GM18498 (cell line): ENCODE measurements around the gene RBM20.
A peak's percentile ranks its signal among the peaks of the same experiment; 100 is the strongest.

Source experiments
- ATAC-seq: cut with Tn5 transposase; IDR thresholded peaks from one replicate; pipeline ENCODE4 v1.9.1; 2021; ENCODE audit warnings: mild to moderate bottlenecking, moderate library complexity; ENCODE audit not compliant: unreplicated experiment

Gene RBM20

DNA sequence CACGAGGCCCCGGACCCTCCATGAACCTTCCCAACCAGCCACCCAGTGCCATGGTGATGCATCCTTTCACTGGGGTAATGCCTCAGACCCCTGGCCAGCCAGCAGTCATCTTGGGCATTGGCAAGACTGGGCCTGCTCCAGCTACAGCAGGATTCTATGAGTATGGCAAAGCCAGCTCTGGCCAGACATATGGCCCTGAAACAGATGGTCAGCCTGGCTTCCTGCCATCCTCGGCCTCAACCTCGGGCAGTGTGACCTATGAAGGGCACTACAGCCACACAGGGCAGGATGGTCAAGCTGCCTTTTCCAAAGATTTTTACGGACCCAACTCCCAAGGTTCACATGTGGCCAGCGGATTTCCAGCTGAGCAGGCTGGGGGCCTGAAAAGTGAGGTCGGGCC lies 137.0 kb downstream of the RBM20 start:
- ATAC-seq = no peak

DNA sequence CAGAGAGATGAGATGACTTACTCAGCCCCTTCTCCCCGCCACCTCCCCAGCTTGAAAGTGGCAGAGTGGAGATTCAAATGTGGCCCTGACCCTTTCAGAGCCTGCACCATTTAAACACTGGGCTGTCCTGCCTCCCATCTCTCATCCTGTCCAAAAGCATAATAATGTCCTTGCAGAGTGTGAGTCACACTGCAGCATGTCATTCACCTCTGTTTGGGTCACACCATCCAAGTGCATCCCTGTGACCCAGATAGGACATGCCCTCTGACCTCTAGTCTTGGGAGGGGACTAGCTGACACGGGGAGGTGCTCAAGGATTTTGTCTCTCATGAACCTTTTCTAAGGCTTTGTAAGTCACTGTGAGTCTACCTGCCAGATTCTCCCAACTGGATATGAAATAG lies 138.5 kb downstream of the RBM20 start:
- ATAC-seq = no peak

DNA sequence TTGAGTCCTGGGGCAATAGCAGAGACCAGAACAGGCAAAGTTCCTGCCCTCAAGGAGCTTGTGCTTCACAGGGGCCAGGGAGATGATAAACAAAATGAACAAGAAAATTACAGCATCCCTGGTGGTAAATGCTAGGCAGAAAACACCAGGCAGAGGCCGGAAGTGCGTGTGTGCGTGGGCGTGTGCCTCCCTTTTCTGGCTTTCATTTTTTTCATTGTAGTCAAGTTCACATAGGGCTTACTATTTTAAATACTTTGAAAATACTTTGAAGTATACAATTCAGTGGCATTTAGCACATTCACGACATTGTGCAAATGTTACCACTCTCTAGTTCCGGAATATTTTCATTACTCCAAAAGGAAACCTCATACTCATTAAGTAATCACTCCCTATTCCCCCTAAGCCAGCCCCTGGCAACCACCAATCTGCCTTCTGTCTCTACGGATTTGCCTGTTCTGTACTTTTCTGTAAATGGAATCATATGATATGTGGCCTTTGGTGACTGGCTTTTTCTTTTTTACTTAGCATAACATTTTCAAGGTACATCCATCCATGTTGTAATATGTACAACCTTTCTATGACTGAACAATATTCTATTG lies 139.5 kb downstream of the RBM20 start:
- ATAC-seq = no peak

DNA sequence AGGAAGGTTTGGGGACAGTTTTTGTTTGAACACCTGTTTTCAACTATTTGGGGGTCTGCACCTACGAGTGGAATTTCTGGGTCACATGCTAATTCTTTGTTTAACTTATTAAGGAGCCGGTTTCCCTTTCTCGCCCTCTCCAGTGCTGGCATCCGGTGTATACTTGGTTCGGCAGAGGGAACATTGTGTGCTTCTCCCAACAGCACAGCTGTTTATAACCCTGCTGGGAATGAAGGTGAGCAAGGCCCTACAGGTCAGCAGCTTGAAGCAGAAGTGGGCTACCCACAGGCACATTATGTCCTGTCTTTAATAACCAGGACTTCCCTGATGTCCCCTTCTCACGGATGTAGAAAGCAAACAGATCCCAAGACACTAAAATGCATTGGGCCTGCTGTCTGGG lies 140.1 kb downstream of the RBM20 start:
- ATAC-seq = no peak

DNA sequence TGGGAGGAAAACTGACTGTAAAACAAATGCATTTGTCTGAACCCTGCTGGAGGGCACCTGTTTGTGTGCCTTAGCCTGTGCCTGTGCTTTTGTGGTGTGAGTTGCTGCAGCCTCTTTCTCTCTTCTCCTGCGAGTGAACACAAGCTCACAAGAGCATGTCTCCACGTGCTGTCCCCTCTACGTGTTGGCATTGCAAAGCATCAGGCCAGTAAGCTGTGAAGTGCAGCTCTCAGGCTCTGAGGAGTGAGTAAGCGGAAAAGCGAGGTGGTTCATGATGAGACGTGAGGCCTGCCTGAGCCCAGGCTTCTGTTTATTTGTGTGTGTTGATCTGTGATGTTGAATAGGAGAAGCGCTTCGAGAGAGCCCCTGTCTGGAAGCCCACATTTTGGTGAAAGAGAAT lies 142.0 kb downstream of the RBM20 start:
- ATAC-seq = no peak

DNA sequence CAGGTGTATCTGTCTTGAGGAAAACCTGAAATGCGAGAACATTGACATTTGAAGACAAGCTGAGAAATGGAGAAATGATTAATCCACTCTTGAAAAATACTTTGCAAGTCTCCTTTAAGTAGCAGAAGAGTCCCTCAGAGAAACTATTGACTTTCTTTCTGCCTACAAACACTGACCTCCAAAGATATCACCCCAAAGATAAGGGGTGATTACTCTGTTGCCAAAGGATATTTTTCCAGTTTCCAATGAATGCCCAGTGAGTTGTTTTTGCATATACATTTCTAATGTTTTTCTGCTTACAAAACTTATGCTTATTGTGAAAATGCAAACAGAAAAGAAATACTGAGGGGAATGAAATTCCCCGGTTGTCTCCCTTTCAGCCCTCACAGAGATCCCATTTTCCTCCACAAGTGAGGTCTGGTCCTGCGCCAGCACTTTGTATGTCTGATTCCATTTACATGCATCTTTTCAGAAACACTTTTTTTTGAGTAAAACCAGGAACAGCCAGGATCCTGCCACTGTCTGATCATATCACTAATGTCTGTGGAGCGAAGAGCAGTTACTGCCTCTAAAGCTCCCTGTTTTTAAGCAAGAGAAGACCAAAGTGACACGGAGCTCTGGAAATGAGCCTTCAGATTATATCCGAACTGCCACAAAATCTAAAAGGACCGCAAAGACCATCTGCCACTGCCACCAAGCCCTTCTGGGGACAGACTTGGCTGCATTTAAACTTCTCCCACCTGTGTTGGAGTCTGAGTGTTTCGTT lies 144.7 kb downstream of the RBM20 start:
- ATAC-seq = no peak

DNA sequence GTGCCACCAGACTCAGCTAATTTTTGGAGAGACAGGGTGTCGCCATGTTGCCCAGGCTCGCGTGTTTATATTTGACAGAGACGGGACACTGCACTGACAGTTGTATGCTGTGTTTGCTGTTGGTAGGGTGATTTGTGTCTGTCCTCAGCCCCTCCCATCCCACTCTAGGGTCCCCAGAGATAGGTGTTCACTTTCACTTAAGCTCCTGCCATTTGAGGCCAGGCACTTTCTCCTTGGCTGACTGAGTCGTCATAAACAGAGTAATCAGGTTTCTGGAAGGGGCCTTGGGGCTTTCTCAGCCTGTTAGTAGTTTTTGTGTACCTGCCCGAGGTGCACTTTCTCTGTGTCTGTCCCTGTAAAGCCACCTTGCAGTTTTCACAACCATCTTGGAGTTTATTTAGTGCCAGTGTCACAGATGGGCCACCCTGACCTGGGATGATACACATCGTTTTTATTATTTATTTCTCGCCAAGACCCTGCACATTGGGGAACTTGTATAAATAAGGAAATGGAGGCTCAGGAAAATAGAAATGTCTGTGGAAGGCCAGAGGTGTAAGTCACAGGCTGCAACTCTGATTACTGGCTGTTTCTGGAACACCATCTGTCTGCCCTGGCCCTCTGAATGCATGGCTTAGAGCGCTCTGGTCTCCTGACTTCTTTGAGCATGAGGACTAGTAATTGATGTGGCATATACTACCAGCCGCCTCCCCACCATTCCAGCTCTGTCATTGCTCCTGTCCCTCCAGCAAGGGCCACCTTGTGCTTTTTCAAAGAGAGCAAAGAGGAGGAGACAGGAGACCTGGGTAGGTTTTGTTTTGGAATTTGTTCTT lies 145.7 kb downstream of the RBM20 start:
- no peak for ATAC-seq

DNA sequence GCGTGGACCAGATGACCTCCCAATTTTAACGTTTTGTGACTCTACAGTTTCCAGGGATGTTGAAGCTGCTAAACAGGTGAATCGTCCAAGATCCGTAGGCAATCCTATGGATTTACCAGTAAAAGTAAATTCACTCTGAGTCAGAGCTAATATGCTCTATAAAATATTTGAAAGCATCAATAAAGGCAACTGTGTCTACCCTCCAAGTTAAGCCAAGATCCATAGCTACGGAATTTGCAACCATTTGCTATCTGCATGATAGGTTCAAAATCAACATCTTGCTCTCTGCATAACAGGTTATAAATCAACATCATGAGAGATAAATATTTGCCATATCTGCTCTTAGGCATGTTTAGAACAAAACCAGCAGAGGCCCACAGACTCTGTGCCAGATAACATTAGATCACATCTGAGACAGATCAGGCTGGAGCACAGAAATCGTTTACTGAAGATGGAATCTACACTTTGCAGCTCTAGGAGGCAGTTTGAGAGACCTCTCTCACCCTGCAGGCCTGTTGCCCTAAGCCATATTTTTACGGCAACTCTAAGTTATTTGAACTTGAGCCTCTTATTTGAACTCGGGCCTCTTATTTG lies 146.9 kb downstream of the RBM20 start:
- ATAC-seq = no peak

DNA sequence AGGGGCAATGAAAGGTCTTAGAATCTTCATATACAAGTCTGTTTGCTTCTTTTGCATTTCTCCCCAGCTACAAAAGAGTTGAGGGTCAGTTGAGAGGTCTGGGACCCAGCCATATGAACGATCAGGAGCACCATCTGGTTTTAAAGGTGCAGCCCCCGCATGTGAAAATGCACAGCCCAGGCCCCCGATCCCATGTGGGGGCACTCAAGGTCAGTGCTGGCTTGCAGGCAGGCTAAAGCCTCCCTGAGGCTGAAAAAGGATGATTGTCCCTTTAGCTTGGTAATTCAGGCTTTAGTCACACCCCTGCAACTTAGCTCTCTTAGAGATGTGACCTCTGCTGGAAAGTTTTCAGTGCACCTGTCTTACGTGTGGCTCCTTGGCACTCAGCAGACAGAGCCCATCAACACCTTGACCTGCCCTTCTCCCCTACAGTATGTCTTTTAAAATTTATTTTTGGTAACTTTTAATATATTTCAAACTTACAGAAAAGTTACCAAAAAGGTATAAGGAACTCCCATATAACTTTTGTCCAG lies 147.5 kb downstream of the RBM20 start:
- ATAC-seq = no peak

DNA sequence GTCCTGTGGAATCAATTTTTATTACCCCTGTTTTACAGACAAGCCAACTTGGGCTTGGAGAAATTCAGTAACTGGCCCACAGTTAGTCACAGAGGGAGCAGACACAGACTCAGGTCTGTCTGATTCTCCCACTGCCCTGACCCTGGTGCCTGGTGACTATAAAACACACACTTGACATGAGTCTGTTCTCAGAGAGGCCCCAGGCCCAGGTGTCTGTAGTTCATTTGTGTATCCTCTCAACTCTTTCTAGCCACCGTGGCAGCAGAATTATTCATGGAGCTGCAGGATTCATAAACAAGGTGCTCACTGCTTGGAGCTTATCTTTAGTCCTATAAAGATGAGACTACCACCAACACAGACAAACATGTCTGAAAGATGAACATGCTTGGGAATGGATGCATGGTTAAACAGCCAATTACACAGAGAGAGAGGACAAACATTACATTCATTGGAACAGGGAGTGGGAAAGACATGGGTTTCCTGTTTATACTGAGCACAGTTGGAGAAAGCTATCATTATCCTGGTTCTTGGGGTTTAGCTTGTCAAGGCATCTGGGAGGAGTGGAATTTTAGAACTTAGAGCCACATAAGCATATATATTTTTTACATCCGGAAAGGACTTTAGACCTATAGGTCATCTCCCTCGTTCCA lies 148.5 kb downstream of the RBM20 start:
- ATAC-seq = no peak

DNA sequence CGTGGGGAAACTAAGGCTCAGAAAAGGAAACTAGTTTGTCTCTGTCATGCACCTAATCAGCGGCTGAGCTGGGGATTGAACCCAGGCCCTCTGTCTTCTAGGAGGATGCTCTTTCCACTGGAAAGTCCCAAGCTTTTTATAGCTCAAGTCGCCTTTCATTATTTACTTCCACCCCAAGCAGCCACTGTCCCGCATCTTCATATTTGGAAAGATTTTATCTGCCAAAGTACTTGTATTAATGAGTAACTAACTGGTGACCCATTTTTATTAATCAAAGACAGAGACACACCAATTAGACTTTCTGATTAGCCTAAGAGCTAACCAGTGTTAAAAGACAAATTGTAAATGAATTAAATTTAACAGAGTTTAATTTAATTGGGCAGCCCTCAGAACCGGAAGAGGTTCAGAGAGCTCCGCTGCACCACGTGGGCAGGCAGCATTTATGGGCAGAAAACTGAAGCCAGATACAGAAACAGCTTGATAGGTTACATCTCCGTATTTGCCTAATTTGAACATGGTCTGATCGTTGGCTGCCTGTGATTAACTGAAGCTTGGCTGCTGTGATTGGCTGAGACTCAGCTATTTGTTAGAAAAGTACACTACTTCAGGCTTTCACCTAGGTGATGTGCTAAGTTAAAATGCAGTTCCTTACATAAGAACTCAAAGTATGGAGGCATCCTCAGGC lies 149.1 kb downstream of the RBM20 start:
- no peak for ATAC-seq

DNA sequence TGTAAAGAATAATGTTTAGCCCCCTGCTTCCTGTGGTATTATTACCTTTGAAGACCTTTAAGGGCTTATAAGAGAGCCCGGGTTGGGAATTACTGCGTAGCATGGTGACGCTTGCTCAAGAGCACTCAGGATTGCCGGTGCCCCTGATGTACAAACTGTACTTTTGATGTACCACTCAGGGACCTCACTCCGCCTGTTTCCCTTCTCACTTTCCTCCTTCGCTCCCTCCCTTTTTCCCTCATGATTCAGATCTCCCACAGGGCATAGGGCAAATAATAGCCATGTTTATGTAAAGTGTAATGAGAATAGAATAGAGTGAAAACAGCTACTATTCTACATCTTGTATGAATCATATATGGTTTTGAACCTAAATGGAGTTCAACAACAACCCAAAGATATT lies 149.8 kb downstream of the RBM20 start:
- no peak for ATAC-seq

DNA sequence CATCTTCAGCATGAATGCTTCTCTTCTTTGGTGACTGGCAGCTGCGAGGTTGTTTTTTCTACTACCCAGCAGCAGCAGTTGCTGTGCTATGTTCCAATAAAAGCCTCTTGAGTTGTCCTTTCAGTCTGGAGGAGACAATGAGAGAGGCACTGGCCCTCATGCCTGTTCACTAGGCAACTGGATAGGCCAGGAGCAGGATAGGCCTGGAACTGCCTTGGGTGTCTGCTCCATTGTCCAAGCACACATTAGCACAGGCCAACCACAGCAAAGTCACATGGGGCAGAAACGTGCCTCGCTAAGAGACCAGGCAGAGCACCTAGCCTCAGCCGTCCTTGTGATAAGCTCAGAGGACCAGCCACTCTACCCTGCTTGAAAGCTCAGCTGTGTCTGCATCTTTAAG lies 150.7 kb downstream of the RBM20 start:
- no peak for ATAC-seq

DNA sequence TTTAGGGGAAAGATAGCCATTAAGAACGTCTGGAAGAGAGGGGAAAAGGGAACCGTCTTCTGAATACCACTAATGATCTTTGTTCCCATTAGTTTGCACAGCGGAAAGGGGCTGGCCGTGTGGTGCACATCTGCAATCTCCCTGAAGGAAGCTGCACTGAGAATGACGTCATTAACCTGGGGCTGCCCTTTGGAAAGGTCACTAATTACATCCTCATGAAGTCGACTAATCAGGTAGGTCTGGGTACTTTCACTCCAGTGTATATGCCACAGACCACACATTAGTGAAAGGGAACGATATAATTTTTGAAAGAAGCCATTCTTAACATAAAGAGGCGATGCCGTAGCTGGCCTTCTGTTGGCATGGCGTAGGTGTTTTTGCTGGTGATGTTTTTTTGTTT lies 153.3 kb downstream of the RBM20 start:
- ATAC-seq = no peak

DNA sequence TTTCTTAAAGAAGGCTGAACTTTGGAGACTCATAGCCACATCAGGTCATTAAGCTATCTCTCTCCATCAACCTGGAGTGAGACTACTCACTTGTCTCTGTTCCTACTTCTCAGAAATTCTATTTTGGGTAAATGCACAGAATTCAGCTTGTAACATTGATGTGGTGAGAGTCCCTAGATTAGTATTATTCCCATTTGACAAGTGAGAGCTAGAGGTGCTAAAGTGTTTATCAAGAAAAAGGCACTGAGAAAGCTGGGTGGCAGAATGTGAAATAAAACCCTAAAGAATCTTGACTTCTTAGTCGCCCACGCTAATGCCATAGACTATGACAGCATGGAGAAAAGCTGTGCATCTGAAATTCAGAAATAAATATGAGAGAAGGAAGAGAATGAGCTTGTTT lies 154.2 kb downstream of the RBM20 start:
- ATAC-seq = no peak

DNA sequence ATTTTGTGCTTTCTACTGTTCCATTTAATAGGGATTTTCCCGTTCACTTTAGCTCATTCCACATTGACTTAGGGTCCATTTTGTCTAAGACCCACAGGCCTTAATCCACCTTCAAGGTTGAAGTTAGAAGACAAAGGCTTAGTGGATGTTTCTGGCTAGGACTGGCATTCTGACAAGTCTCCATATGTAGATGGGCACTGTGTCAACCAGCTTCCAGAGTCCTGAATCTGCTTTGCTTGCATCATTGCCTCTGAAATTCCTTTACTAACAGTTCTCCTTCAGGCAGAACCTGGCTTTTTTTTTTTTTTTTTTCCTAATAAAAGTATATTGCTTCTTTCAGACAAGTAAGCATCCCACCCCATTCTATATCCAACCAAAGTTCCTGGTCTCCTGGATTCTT lies 158.0 kb downstream of the RBM20 start:
- ATAC-seq = no peak

DNA sequence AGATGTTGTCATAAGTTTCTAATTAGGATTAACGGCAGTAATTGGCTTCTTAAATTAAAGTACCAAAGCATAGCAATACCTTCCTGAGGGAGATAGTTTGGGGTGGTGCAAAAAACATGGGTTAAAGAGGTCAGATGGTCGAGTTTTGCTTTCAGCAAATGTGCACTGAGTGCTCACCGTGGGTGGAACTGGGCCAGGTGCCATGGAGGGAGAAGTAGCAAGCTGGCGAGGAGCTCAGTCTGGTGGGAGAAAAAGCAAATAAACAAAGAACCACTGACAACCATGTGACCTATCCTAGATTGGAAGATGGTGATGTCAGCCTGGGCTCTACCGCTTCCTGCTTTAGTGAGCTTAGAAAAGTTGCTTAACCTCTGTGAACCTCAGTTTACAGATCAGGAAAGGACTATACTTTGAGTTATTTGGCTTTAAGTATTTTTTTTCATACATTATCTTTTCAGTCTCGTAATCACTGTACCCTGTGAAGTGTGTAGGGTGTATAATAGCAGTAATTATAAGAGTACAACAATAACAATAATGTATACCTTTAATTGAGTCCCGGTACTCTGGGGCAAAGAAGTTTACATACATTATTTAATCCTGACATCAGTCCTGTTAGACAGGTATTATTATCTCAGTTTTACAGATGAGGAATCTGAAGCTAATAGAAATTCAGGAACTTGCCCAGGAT lies 158.6 kb downstream of the RBM20 start:
- peak; percentile 63 for ATAC-seq

DNA sequence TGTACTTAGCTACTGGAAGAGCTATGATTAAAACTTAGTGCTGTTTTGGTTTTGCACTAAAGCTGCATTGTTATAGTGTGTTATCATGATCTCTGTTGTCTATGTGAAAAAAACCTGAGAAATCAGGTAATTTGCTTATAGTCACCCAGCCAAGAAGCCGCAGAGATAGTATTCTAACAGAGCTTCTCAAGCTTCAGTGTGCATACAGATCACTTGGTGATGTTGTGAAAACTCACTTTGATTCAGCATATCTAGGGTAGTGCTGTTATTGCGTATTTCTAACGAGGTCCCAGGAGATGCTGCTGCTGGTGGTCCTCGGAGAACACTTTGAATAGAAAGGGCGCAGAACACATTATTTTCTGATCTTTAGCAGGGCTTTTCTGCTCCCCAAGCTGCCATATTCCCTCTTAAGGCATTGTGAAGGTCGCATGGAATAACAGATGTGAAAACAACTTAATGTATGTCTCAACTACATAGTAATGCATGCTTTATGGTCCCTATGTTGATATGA lies 159.2 kb downstream of the RBM20 start:
- peak; percentile 46 for ATAC-seq

DNA sequence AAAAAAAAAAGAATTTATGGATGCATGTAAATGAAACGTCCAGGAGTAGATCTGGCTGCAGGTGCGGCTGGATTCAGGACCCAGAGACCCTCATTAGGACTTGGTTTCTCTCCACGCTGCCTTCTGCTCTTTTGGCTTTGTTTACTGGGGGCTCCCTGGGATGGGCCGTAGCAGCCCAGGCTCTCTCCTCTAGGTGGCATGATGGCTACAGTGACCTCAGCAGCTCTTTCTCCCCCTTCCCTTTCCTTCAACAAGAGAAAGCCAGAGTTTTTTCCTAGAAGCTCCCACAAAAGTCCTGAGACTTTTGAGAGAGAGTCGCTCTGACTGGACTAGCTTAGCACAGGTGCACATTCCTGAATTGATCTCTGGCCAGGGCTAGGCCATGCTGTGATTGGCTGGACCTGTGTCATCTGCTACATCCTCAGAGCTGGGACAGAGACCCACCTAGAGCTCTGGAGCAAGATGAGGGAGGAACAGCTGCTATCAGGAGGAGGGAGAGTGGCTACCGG lies 159.7 kb downstream of the RBM20 start:
- ATAC-seq = peak; percentile 69
